ENCODE data around the gene UCMA.
"Not testable (repeated sequence)": the region's sequence is repeated elsewhere in the genome, so short reads cannot be mapped to it uniquely, and the experiment has no call there.

Gene UCMA, protein sequence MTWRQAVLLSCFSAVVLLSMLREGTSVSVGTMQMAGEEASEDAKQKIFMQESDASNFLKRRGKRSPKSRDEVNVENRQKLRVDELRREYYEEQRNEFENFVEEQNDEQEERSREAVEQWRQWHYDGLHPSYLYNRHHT

DNA sequence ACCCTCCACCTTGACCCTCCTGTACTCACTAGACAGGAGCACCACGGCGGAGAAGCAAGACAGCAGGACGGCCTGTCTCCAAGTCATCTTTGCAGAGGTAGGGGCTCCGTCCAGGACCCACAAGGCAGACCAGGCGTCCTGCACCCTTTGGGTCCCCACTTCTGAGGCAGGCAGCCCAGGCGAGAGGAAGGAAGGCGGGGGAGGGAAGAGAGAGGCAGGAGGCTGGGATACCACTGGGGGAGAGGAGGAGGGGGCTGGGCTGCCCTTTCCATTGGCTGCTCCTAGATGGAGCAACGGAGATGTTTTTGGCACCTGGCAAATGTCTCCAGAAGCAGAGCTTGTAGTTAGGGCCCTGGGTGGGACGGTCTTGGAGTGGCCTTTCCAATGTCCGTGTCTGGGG lies at the start of gene UCMA:
Gene UCMA, minus strand, starts transcription at position 203 of the 400 bp plus-strand sequence. Its CDS starts 116 bp downstream, at position 87.
- no peak for DNase-seq

DNA sequence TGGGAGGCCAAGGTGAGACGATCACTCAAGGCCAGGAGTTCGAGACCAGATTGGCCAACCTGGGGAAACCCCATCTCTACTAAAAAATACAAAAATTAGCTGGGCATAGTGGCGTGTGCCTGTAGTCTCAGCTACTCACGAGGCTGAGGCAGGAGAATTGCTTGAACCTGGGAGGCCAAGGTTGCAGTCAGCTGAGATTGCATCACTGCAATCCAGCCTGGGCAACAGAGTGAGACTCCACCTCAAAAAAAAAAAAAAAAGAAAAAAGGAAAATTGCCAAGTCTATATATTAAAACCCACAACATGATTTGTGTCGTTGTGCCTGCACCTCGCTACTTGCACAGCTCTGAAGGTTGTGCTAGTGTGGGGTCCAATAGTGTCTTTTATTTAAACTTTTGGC lies 48.2 kb upstream of the UCMA start:
- DNase-seq, result not testable (repeated sequence)

DNA sequence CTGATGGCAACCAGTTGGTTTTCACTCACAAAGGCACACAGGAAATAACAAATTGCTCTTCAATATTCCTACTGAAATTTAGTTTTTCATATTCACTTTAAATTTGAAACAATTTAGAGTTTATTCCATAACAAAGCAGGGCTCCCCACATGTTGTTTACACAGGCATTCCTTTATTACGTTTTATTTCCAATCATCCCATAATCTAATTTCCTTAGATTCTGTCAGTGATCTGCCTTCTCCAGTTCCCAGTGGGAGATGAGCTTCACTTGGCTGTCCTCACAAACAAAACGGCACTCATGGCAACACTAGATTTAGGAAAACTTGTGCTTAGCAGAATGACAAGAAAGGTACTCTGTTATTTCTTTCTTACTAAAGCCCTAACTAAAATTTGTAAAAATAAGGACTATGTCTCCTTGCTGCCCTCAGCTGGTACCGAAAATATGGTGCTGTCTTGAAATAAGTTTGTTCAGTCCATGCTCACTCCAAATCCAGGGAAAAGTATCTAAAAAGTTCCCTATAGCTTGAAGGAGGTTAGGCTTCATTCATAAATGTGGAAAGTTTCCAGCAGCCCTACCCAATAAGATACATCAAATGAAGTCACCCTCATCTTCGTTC lies 42.7 kb upstream of the UCMA start:
- no peak for DNase-seq

DNA sequence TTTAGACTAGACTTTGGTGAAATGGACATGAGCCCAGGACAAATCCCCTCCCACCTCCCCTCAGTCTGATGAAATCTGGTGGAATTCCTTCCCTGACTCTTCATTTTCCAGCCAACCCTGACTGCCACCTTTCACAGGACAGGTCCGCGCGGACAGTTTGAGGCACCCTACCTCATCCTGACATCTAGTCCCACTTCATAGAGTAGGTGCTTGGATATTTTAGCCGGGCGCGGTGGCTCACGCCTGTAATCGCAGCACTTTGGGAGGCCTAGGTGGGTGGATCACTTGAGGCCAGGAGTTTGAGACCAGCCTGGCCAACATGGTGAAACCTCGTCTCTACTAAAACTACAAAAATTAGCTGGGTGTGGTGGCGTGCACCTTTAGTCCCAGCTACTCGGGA lies 42.0 kb upstream of the UCMA start:
- DNase-seq, result not testable (repeated sequence)

DNA sequence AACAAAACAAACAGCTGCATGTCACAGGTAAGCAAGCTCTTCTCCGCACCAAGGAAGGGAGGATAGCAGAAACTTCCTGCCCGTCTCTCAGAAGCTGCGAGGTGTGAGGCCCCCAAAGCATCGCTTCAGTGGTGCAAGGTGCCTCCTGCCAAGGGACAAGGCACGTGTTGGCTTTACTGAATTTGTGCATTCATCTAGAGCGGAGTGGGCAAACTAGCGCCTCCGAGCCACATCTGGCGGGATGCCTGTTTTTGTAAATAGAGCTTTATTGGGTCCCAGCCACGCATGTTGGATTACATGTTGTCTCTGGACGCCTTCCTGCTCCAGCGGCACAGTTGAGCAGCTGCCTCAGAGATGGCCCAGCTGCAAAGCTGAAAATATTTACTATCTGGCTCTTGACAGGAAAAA lies 38.0 kb upstream of the UCMA start:
- DNase-seq, result no peak

DNA sequence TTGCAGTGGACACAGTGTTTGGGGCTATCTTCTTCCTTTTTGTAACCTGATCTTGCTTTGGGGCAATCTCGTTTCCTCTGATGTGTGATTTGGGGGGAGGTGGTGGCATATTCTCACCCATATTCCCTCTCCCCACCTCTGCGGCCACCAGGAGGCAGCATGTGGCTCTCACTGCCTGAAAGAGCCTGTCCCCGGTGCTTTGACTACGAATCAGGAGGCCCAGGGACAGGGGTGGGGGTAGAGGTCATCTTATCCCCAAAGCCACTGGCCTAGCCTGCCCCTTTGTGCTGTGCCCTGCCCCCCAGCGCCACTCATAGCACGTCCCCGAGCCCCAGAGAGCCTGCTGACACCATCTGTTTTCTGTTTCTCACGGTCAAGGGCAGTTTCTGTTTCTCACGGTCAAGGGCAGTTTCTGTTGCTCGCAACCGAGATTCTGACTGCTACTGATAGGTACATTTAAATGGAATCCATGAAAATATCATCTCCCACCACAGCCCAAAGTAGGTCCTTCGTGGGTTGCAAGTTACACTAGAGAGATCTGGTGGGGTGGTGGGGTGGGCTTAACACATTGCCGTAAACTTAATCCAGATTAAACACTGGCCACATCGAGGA lies 37.5 kb upstream of the UCMA start:
- no peak for DNase-seq

DNA sequence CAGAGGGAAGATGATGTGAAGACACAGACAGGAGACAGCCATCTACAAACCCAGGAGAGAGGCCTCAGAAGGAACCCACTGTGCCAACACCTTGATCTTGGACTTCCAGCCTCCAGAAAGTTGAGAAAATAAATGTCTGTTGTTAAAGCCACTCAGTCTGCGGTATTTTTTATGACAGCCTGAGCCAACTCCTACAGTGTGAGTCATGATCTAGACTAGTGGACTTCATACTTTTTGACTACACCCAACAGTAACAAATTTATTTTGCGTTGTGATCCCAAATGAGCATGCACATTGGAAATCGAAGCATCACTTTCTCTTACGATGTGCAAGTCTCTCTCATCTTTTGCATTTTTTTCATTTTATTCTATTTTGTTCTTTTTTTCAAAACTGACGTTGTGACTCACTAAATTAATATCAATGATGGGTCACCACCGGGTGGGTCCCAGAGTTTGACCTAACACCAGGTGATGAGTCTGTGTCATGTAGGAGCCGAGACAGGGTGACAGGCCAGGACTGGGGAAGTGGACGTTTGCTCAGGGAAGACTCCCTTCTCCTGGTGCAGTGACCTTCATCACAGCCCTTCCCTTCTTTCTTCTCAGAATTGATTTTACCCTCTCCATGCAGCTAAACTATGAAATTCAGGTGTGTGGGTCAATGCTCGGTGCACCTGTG lies 36.8 kb upstream of the UCMA start:
- no peak for DNase-seq

DNA sequence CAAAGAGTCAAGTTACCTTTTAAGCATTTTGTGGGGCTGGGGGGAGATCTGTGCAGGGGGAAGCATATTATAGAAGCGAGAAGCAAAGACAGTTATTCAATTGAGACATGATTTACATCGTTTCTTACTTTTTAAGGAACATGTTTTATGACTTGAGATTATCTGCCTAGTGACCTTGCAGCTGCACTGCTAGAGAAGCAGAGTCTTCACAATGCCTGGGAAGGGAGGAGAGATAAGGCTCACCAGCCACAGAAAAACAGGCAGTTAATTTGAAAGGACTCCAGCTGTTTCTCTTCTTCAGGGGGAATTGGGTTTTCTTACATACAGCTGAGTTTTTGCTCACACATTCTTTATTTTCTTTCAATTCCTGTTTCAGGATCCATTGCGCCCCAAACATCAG lies 34.7 kb upstream of the UCMA start:
- no peak for DNase-seq

DNA sequence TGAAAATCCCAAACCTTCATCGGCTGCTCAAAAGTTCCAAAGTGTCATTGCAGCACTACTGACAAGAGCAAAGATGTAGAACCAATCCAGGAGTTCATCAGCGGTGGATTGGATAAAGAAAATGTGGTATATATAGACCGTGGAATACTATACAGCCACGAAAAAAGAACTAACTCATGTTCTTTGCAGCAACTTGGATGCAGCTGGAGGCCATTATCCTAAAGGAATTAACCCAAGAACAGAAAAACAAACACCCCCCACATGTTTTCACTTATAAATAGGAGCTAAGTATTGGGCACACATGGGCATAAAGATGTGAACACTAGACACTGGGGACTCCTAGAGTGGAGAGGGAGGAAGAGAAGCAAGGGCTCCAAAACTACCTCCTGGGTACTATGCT lies 34.1 kb upstream of the UCMA start:
- no peak for DNase-seq

DNA sequence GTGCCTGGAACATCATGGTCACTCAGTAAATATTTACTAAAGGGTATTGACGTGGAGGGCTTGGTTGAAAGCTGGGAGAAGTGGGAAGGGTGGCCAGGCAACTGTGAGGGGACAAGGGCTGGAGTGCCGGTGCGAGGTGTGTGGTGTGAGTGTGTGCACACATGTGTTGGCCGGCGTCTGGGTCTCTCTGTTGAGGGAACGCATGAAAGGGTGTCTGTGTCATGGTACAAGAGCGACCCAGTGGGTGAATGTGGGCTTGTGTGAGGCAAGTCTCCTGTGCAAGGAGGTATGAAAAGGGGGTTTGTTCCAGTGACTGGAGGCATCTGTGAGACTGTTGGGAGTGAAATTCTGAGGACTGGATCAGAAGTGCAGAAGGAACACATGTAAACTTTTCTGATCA lies 29.4 kb upstream of the UCMA start:
- no peak for DNase-seq

DNA sequence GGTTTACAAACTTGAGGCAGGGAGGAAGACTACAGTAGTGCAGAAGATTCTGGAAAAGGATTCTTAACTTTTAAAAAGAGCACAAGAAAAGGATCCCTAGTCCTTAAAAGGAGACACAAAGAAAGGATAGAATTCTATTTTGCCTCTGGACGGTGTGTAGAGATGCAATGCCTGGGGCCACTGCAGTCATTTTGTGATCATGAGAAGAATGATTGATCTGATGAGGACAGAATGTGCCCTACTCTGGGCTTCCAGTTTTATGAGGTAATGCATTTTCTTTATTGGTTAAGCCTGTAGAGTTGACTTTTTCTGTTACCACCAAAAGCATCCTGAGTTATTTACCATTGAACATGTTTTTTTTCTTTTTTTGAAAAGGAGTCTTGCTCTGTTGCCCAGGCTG lies 28.3 kb upstream of the UCMA start:
- DNase-seq, result no peak

DNA sequence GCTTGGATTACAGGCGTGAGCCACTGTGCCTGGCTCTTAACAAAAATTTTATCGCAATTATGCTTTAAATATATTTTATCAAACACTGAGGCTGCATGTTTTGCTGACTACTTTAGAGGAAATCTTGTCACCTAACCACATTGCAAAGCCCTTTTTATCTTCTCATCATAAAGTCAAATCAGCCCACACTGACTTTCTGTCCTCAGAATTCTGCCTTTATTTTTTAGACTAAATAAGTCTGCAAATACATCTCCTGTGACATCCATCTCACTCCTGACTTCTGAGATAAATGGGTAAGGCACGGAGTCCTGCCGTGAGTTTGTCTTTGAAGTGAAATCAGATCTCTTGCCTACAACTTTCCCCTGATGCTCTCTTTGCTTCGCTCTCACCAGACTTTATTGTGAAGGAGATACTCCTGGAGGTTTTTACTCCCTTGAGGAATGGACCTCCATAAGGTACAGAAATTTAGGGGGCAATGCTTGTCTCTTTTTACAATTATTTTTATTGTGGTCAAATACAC lies 23.5 kb upstream of the UCMA start:
- no peak for DNase-seq

DNA sequence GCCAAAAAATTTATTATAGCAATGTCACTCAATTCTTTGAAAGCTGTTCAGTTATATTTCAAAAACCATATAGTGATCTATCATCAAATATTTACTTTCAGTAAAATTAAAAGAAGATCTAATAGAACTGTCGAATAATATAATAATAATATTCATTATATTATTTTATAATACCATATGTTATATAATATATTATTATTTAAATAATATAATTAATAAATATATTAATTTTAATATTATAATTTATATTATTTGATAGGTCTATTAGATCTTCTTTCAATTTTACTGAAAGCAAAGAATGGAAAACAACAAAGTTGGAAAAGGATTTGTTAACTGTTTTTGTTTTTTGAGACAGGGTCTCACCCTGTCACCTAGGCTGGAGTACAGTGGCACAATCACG lies 22.5 kb upstream of the UCMA start:
- no peak for DNase-seq

DNA sequence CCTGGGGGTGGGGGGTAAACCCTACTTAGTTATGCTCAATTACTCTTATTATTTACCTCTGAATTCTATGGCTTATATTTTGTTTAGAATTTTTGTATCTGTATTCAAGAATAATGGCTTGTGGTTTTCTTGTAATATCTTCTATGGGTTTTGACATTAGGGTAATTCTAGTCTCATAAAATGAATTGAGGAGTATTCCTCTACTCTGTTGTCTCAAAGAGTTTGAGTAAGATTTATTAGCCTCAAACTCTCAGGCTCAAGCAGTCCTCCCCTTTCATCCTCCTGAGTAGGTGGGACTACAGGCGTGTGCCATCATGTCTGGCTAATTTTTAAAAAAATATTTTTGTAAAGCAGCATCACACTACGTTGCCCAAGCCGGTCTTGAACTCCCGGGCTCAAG lies 19.6 kb upstream of the UCMA start:
- DNase-seq, result no peak

DNA sequence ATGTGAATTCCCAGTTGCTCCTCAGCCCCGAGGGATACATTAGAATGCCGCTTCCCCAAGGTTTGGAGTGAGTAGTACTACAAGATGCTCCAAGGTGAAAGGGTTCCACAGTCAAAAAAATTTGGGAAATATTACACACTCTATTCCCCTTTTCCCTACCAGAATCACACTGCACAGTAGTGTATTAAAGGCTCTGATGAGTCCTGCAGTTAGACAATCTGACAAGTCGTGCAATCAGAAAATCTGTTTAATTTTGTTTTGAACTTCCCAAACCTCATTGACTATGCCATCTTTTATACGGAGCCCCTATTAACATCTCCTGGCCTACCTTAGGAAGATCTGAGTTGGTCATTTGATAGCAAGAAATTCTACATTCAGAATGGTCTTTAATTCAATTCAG lies 13.6 kb upstream of the UCMA start:
- DNase-seq, result no peak

DNA sequence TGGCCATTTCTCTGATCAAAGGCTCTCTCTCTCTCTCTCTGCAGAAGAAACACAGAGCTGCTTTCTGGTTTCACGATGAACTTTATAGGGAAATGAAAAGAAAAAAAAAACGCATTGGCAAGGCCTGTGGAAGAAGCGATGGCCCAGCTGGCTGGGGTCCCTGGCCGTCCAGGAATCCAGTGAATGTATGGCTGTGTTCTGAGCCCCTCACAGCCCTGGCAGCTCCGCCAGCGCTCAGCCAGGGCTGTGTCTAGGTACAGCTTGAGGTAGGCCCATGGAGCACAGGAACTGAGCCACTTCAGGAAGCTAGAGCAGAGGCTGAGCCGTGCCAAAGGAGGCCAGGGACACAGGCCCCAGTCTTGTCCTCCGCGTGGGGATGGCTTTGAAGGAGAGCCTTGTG lies 13.1 kb upstream of the UCMA start:
- no peak for DNase-seq

DNA sequence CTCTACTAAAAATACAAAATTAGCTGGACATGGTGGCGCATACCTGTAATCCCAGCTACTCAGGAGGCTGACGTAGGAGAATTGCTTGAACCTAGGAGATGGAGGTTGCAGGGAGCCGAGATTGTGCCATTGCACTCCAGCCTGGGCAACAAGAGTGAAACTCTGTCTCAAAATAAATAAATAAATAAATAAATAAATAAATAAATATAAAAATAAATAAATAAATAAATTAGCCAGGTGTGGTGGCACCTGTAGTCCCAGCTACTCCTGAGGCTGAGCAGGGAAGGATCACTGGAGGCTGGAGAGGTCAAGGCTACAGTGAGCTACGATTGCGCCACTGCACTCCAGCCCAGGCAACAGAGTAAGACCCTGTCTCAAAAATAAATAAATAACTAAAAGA lies 8.1 kb upstream of the UCMA start:
- DNase-seq, result not testable (repeated sequence)

DNA sequence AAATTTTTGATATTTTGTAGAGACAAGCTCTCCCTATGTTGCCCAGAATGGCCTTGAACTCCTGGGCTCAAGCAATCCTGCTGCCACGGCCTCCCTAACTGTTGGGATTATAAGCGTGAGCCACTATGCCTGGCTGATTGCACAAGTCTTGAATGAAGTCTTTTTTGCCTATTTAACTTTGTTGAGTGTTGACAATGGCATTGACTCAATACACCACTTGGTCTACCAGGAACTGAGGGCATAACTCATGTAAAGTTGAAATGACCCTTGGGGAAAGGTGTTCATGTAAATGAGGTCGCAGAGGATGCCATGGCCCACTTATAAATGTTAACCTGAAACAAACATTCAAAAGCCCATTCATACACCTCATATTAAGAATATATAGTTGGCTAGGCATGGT lies 7.4 kb upstream of the UCMA start:
- DNase-seq, result no peak

DNA sequence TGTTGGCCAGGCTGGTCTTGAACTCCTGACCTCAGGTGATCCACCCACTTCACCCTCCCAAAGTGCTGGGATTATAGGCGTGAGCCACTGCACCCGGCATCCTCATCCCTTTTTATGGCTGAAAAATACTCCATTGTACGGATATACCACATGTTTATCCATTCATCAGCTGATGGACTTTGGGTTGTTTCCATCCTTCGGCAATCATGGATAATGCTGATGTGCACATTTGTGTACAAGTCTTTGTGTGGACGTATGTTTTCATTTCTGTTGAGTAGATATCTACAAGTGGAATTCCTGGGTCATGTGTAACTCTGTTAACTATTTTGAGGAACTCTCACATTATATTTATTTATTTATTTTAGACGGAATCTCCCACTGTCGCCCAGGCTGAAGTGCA lies 5.7 kb upstream of the UCMA start:
- DNase-seq, result no peak

DNA sequence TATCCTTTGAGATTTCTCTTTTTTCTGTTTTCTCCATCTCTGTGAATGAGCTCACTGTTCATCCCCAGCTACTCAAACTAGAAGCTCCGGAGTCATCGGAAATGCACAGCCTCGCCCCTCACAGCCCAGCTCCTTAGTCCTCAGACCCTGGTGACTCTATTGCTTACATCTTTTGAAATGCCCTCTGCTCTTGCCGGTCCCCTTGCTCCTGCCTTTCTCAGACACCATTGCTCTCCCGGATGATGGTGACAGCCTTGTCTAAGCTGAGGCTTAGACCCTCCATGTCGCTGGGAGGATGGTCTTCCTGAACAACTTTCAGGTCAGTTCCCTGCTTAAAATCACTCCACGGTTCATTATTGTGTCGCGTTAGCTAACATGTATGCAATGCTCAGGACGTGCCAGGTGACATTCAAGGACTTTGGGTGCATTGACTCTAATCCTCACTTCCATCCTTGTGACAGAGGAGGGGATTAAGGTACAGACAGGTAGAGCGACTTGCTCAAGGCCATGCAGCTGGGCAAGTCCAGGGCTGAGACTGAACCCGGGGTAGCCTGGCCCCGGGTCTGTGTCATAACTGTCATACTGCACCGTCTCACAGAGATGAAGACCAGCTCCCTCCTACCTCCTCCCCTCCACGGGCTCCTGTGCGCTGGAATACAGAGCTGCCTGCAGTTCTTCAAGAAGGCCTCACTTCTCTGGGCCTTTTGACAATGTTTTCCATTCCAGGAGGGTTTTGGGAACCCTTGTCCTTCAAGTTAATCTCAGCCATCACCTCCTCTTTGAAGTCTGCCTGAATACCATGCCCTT lies 4.3 kb upstream of the UCMA start:
- DNase-seq, result no peak

DNA sequence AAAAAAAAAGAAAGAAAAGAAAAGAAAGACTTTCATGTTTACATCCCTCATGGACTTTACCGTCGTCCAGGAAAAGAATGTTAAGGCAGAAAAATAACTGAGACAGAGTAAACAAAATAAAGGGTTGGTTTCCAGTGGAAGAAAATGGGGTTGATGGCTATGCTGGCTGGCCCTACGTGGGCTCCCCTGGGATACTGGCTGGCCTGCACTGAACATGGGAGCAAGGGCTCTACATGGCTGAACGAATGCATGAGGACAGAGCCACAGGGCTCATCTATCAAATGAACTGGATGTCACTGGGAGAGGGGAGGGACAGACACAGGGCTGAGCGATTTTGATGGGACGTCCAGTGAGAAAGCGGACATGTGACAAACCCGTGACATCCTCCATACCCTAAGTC lies 2.5 kb upstream of the UCMA start:
- DNase-seq, result no peak

DNA sequence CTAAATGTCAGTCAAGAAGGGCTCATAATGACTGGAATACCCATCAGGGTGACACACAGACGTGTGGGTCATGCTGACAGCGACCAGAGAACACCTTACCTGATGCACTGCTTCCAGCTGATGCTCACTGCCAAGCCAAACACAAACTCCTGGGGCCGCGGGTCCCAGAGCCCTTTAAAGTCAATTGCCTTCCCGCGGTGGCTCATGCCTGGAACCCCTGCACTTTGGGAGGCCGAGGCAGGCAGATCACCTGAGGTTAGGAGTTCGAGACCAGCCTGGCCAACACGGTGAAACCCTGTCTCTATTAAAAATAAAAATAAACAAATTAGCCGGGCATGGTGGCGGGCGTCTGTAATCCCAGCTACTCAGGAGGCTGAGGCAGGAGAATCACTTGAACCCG lies 562 bp upstream of the UCMA start:
- not testable (repeated sequence) for DNase-seq

DNA sequence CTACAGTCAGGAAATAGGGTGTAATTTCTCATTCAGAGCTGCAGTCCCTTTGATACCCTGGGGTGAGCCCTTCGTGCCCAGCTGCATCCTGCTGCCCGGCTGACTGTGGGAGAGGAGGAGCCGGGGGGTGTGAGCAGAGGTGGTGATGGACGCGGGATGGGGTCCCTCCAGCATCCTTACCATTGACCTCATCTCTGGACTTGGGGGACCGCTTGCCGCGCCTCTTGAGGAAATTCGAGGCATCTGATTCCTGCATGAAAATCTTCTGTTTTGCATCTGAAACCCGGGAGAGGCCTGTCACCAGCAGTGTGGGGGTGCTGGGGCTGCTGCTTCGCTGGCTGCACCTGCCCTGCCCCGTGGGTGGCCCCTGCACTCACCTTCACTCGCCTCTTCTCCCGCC lies 816 bp downstream of the UCMA start:
- DNase-seq, result no peak
